Stomach (tissue), 4 donors: Measurements from ENCODE around the gene DNAJC15.

Experiments used
- CTCF ChIP-seq, 7 experiments: fragments of 450-650 bp in 4 of 7; fragments of 200-600 bp in 3 of 7; sonication (generic) in 3 of 7; IDR thresholded peaks; one replicate each; pipeline ENCODE4 v1.5.1; 2016 to 2019; ENCODE audit warnings: antibody characterized with exemption in 7 of 7, control low read depth in 2 of 7, mild to moderate bottlenecking in 1 of 7
- EP300 ChIP-seq: sonication (generic); formaldehyde crosslinking; IDR thresholded peaks from one replicate; pipeline ENCODE4 v1.6.1; 2017; ENCODE audit warnings: antibody characterized with exemption
- POLR2A ChIP-seq, 4 donors: fragments of 450-650 bp; IDR thresholded peaks; one replicate each; pipeline ENCODE4 v1.6.1; 2016; ENCODE audit warnings: antibody characterized with exemption in 4 of 4, control low read depth in 2 of 4, mild to moderate bottlenecking in 1 of 4, moderate library complexity in 1 of 4
- POLR2AphosphoS5 ChIP-seq, 3 donors: sonication (generic); formaldehyde crosslinking; IDR thresholded peaks; one replicate each; pipeline ENCODE4 v1.6.1; 2016; ENCODE audit warnings: antibody characterized with exemption in 3 of 3

GRCh38 chr13:43044720-43045301 lies 21.4 kb downstream of the DNAJC15 start:
- TF ChIP-seq CTCF (IDR thresholded peaks at IDR 0.05): no peak
- TF ChIP-seq POLR2A (IDR thresholded peaks at IDR 0.05): no peak
- no peak for TF ChIP-seq EP300
- TF ChIP-seq POLR2AphosphoS5 (IDR thresholded peaks at IDR 0.05): no peak
